HS-27A (cell line): Measurements from ENCODE around the gene PLD1.
"Not testable (repeated sequence)": the region's sequence is repeated elsewhere in the genome, so short reads cannot be mapped to it uniquely, and the experiment has no call there.

Source experiments
- DNase-seq: peaks from one replicate; pipeline ENCODE4 v3.0.0-alpha.2; 2012; ENCODE audit warnings: low read depth, missing footprints

PLD1 gene

DNA sequence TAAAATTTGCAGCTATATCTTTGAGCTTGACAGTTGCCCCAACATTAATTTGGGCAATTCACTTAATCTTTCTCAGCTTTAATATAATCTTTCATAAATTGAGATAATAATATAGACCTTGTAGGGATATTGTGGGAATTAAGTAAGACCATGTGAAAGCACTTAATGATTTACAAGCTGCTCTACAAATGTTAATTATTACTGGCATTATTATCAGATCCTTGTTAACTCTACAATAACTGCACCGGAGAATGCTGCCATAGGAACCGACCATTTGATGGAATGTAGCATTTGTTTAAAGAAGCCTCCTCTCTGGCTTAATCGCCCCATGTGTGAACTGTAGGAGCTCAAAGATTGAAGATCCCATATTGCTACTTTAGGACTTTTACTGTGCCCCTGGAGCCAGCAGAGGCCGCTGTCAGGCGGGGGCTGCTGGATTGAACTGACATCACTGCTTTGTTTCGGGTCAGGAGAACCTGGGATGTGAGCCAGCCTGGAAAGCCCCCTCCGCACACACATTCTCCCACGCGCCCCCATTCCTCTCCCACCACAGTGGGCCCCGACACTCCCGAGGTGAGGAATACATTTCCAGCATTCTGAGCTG, 195.9 kb downstream of the PLD1 start:
- DNase-seq: no peak

DNA sequence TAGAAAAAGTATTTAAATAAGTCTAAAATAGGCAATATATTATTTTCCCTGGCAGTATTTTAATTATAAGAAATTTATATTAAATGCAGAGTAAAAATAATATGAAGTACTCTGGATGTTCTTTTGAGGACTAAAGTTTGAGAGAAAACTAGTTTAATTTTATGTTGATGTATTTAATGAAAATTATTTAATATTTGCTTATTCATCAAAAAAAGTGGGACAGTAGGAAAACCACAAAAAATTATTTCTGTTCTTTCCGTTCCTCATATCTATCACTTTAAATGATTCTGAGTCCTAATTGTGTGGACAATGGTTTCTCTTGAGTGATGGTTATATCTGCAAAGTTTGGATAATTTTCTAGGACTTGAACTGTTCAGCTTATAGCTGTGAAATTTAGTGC, 202.8 kb downstream of the PLD1 start:
- no peak for DNase-seq

DNA sequence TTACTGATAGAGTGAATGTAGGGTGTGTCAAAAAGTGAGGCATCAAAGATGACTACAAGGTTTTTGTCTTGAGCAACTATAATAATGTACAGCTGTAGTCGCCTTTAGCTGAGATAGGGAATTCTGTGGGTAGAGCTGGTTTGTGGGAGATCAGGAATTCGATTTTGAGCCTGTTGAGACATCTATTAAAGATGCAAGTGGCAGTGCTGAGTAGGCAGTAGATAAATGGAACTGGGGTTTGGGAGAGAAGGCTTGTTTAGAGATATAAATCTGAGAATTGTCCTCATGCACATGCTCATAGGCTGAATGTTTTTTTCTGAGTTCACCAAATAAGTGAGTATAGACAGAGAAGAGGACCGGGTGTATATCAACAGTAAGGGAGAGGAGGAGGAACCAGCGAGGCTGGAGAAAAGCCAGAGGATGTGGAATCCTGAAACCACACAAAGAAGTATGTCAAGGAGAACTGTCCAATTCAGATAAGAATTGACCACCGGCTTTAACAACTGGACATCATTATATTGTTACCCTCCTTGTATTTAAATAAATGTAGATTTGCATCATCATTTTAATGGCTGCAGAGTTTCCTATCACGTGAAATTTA, 204.0 kb downstream of the PLD1 start:
- no peak for DNase-seq

DNA sequence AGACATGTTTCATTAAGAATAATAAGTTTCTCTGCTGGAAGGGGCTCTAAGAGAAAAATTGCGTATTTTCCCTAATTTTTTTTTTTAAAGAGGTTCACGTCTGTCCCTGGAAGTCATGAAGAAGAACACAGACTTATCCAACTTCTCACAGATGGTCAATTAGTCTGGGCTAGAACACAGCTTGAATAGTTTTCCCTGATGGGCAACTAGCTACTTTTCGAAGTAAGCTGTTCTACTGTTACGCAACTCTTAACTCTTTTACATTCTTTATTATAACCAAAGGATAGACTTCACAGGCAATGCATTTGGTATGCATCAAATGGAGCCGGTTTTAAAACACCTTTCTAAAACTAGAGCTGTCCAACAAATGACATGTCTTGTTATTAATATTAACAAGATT, 205.9 kb downstream of the PLD1 start:
- no peak for DNase-seq

DNA sequence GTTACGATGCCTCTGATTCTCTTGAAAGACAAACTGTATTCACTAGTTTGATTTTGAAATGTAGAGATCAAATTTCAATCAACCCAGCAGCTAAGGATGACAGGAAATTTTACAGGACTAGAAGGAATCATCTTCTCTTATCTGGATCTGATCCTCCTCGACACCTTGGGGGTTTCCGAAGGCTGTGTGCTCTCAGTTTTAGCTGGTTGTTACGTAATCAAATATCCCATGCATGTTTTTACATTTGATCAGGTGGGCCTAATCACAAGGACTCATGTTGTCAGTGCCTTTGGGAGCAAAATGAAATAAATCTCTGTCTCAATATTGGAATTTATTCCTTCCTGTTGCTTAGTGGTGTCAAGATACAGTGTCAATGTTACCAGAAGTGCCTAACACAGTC, 208.2 kb downstream of the PLD1 start:
- no peak for DNase-seq

DNA sequence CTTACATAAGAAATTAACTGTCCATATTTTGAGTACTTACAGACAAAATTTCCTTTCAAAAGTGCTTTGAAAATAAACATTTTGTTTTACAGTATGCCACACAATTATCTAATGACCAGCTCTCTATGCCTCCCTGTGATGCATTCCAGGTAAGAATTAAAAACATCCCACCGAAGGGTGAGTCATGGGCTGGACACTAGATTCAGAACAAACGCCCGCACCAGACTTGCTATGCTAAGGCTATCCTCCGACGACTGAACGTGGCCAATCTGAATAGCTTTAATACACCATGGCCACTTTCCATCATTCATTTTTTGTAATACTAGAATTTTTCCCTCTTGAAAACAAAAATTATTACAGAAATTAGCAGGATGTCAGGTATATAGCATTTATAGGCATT, 210.3 kb downstream of the PLD1 start:
- DNase-seq: no peak

DNA sequence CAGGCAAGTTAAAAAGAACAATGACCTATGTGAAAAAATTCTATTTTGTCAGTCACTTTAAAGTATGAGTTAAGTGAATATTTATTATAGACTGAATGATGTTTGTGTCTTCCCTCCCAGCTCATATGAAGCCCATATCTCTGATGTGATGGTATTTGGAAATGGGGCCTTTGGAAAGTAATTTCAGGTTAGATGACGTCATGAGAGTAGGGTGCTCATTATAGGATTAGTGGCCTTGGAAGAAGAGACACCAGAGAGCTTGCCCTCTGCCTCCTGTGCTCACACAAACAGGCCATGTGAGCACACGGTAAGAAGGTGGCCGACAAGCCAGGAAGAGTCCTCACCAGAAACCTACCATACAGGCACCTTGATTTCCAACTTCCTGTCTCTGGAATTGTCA, 211.3 kb downstream of the PLD1 start:
- no peak for DNase-seq

DNA sequence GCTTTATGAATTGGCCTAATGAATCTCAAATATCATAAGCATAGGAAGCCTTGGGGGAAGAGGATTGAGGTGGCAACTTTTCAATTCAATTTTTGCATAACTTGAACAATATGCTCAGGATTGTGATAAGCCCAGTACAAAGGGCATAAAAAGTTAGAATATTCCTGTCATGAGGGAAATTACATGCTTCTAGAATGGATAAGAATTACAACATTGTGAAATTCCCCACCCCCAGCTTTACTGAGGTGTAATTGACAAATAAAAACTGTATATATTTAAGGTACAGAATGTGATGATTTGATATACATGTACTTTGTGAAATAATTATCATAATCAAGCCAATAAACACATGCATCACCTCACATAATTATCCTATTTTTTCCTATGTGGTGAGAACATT, 217.5 kb downstream of the PLD1 start:
- DNase-seq: no peak

DNA sequence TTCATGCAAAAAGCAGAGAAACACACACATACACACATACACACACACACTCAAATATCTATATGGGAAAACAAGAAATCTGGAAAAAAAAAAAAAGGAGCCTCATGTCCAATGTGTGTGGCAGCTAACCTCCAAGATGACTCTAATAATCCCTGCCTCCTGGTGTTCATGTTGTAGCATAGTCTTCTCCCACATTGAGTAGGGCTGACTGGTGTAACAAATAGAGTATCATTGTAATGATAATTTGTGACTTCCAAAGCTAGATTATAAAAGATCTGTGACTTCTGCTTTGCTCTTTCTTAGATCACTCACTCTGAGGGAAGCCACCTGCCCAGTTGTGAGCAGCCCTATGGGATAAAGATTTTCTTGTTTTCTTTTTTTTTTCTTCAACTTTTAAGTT, 219.2 kb downstream of the PLD1 start:
- DNase-seq: no peak

DNA sequence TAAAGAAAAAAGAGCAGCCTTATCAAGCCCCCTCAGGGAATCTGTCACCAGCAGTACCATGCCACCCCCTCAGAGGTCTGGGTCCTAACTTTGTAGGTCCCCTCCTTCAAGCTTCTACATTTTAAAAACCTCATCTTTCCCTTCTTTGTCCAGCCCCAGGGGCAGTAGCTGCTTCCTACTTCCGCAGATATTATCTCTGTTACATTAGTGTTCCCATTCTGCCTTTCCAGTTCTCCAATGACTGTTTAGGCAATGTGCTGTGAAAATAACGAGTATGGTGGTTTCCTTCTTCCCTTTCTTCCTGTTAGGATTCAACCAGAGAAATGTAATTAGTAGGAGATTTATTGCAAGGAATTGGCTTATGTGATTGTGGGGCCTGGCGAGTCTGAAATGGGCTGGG, 224.0 kb downstream of the PLD1 start:
- DNase-seq: no peak

DNA sequence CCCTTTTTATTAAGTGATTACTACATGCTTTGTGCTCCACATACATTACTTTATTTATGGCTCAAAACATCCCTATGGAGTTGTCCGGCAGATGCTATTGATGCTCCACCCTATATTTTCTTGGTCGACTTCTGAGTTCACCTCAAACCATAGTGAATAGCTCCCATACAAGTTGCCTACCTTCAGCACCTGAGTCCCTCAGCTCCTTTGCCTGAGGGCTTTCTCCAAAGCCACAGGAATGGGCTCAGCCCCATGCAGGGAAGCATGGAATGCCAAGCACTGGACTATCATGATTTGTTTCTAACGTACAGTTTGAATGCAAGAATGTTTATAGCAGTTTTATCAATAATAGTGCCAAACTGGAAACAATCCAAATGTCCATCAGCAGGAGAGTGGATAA, 225.2 kb downstream of the PLD1 start:
- DNase-seq: no peak

DNA sequence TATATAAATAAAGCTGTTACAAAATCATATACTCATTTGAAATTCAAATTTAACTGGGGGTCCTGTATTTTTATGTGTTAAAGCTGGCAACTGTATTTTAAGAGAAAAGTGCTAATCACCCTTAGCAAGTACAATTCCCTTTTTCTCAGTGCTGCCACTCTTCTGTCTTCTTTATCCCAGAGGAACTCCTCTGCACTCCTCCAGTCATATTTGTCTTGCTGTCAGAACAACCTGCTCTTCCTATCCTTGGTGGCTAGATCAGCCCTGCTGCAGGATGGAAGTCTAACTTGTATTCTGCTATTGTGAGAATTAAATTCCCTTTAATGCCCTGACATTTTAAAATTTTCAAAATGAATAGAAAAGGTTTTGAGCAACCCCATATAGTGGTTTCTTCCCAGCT, 226.2 kb downstream of the PLD1 start:
- DNase-seq: no peak

DNA sequence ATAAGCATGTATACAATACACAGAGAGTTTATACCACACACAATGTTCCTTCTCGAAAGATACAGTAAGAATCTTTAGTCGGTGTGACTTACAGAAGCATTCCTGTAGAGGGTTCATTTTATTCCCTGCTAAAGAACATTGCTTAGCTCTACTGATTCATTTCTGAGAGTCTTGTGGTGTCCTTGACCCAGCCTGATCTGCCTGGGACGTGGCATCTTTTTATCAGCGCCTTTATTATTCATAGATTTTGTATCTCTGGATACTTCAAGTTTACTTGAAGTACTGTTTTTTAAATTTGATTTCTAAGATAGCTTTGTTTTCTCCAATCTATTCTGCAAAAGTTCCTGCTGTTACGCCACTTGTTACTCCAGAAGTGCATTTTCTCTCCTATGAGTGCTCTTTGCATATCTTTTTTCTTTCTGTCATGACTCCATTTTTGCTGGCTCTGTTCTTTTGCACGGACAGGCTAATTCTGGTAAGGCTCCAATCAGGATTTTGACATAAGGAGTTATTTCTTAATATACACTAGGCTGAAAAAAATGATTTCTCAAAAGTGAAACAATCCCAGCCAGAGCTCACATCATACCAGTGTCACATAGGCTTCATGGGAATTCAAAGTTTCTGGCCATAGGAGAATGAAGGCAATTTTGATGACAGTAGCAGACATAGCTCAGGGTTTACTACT, 235.6 kb downstream of the PLD1 start:
- DNase-seq: no peak

DNA sequence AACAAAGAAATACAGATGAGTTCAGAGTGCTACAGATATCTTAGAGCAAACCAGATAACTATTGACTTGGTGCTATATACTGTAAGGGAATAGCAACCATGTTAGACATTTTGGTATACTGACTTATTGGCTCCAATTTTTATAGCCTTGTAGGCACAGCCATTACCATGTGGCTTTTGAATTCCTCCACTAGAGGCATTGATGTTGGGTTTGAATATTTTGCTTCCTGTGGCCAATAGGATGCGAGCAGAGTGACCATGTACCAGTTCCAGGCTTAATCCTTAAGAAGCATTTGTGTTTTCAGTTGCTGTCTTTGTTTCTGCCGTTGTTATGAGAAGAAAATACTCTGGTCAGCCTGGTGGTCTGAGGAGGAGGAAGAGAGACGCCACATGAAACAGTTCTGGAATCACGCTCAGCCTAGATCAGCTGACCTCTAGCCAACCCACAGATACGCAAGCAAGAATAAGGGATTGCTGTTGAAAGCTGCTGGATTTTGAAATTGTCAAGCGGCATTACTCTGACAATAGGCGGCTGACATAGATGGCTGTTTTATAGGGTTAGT, 240.6 kb downstream of the PLD1 start:
- DNase-seq: no peak

DNA sequence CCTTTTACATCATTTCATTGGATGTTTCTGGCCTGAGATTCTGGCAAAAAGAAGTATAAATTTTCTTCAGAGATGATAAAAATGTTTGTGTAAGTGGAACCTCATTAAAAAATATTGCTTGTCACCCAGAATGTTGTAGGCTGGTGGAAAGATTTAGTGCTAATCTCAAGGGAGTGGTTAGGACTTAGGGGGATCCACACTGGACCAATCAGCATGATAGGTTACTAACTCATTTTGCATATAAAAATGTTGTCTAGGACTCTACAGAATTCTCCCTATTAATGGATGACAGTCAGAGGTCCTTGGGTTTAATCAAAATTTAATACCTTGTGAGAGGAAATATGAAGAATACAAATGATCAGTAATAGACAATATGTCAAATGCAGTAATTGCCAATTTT, 241.5 kb downstream of the PLD1 start:
- DNase-seq: no peak

DNA sequence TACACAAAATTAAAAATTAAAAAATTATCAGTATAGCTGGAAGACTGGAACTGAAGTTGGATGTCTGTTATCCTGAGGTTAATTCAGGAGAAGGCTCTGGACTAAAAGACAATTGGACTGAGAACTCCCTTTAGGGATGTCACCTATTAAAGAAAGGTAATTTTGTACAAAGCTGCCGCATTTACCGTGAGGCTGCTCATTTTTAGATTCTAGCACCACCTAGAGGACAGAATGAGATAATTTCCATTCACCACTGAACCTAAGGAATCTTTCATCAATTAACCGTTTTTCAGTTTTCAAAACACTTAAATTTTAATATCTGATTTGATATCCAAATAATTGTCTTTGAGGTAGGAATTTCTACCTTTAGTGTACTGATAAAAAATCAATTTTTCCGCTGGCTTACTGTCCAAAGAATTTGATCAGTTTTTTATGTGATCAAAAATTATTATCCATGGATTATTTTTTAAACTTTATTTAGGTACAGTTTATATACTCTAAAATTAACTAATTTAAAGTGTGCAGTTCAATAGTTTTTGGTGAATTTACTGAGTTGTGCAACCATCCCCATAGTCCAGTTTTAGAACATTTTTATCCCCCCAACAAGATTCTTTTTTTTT, 243.4 kb downstream of the PLD1 start:
- no peak for DNase-seq

DNA sequence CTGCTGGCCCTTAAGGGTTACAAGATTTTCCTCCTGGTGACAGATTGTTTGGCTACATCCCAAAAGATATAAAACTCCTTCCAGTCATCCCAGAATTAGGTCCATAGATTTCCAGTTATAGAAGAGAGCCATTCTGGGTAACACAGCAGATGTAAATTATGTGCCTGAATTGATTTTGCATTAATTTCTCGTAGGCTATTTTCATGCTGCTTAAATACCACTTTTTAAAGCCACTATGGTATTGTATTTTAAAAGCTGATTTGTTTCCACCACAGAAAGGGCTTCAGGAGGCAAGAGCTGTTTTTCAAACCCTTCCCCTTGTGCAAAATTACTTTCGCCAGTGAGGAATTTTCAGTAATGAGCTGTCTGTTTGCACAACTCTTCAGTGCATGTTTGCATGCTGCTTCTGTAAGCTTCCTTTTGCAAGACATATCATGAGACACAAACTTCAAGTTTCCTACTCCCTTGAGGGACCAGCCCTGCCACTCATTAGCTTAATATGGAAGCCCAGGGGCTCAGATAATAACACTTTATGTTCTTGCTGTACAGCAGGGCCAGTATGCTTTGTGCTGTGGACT, 244.7 kb downstream of the PLD1 start:
- DNase-seq: no peak

DNA sequence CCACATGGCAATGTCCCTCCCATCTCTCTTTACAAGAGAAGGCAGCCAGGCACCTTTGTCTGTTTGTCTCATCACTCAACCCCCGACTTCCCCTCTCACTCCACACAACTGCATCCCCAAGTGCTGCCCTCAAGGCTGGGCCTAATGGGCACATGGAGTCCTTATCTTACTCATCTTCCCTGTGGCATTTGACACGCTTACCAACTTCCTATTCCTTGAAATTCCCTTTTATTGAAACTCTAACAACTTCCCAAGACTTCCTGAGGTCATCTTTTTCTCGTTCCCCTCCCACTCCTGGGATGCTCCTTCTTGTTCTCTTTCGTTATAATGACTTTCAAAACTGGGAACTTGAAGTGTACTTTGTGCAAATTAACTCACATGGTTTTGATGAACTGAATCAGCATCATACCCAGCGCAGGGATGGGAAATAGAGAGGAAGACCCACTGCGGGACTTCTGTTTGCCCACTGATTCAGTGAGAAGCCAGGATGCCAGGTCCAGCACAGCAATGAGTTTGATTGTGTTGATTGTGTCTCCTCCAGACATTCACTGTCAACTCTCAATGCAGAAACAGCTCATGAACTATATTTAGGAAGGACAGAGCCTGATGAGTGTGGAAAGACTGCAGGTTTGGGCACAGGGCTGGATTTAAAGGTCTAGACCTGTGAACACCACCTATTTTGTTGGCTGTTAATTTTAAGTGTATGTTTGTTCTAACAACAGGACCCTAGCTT, 245.4 kb downstream of the PLD1 start:
- no peak for DNase-seq

DNA sequence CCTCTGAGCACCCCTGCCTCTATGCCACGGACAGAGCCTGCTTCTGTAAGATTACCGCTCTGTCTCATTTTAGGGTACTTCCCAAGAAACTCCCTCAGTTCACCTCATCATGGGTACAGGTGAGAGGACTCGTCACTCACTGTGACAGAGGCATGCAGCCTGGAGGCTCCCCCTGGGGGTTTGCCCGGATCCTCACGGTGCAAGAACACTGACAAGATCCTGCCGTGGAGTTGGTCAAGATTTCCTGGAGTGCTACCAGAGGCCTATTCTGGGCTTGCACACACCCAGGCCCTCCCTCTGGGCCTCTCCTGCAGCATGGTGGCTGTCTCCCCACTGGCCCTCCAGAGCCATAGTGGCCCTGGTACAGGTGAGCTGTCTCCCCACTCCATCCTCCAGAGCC, 247.0 kb downstream of the PLD1 start:
- DNase-seq: no peak

DNA sequence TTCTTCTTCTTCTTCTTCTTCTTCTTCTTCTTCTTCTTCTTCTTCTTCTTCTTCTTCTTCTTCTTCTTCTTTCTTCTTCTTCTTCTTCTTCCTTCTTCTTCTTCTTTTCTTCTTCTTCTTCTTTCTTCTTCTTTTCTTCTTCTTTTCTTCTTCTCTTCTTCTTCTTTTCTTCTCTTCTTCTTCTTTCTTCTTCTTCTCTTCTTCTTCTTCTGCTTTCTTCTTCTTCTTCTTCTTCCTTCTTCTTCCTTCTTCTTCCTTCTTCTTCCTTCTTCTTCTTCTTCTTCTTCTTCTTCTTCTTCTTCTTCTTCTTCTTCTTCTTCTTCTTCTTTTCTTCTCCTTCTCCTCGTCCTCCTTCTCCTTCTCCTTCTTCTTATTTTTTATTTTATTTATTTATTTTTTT, 247.8 kb downstream of the PLD1 start:
- not testable (repeated sequence) for DNase-seq

DNA sequence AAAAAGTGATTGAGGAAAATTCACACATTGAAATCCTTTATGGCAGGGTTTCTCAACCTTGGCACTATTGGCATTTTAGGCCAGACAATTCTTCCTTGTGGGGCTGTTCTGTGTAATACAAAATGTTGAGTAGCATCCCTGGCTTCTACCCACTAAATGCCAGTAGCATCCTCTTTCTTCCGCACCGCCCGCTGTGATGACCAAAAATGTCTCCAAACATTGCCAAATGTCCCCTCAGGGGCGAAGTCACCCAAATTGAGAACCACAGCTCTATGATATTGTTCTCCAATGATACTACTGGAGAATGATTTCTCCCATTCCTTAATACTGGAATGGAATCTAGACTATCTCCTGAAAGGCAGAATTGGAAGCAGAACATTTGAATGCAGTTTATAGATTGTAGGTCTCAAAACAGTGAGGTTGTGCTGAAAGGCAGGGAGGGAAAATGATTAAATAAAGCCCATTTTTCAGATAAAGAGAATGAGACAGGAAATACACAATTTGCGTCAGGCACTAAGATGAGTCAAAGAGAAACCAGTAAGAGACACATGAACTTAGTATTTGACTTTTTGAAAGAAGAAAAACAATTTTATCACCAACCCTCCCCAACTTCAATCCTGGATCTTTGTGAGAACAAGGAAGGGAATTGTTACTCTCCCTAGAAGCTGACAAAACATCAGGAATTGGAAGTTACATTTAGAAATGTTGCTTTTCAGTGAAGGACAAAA, 248.5 kb downstream of the PLD1 start:
- no peak for DNase-seq
